Caco-2 (cell line): ENCODE results near the gene RAB5B. TPM values are rescaled to one million over a fixed set of nuclear protein-coding genes. Genes with fewer than 3 reads are reported as not detected.

ENCODE experiments used
- Bru-seq: library from RNA; stranded (reverse); fragments of 400-500 nt; gene quantifications from one replicate; lab custom pipeline; 2021; lab: Mats Ljungman, UMichigan
- BruChase-seq, 2 experiments: library from RNA; stranded (reverse); fragments of 400-500 nt; gene quantifications; one replicate each; lab custom pipeline; 2021; lab: Mats Ljungman, UMichigan
- BruUV-seq: library from RNA; stranded (reverse); fragments of 400-500 nt; replicated peaks from 2 replicates; lab custom pipeline; 2021; lab: Mats Ljungman, UMichigan
- CTCF ChIA-PET: fragments of 300-600 bp; sonication (Branson Sonifier 250); formaldehyde crosslinking; loops from one replicate; lab custom pipeline; 2022; ENCODE audit warnings: antibody characterized with exemption; lab: Charles Lee
- POLR2A ChIA-PET: fragments of 300-600 bp; sonication (Branson Sonifier 250); formaldehyde crosslinking; loops from one replicate; lab custom pipeline; 2022; ENCODE audit warnings: antibody characterized with exemption; lab: Charles Lee
- DNase-seq, 2 experiments: peaks; one replicate each; pipeline versions ENCODE4 v3.0.0 to v3.0.0-alpha.2; 2020 to 2022
- H3K27me3 ChIP-seq: replicated peaks from 2 replicates; pipeline ENCODE4 v1.6.0; 2011; ENCODE audit warnings: low read length; ENCODE audit not compliant: control insufficient read depth, insufficient read depth
- H3K36me3 ChIP-seq: 2 replicates; pipeline ENCODE4 v1.5.1; 2011; ENCODE audit warnings: low read length; ENCODE audit not compliant: control insufficient read depth, insufficient read depth
- H3K4me1 ChIP-seq: fragments of 250-450 bp; sonication (Bioruptor Pico); 2 replicates; pipeline ENCODE4 v1.5.1; 2020; ENCODE audit warnings: mild to moderate bottlenecking
- H3K4me3 ChIP-seq: 2 replicates; pipeline ENCODE4 v1.5.1; 2011; ENCODE audit warnings: low read depth, mild to moderate bottlenecking, control low read depth, low read length
- H3K9me3 ChIP-seq: fragments of 250-450 bp; sonication (Bioruptor Pico); 2 replicates; pipeline ENCODE4 v1.5.1; 2020; ENCODE audit warnings: mild to moderate bottlenecking, moderate library complexity
- H3K27ac Mint-ChIP-seq: one replicate; pipeline ENCODE4 v1.8.0; 2022; ENCODE audit warnings: mixed read lengths; ENCODE audit not compliant: unreplicated experiment
- H3K27me3 Mint-ChIP-seq: one replicate; pipeline ENCODE4 v1.8.0; 2022; ENCODE audit warnings: mixed read lengths; ENCODE audit not compliant: insufficient read depth, unreplicated experiment
- H3K36me3 Mint-ChIP-seq: one replicate; pipeline ENCODE4 v1.8.0; 2022; ENCODE audit warnings: mild to moderate bottlenecking, mixed read lengths; ENCODE audit not compliant: insufficient read depth, unreplicated experiment
- H3K4me1 Mint-ChIP-seq: one replicate; pipeline ENCODE4 v1.8.0; 2022; ENCODE audit warnings: low read depth, mixed read lengths; ENCODE audit not compliant: unreplicated experiment
- H3K4me3 Mint-ChIP-seq: one replicate; pipeline ENCODE4 v1.8.0; 2022; ENCODE audit warnings: mild to moderate bottlenecking, moderate library complexity, mixed read lengths; ENCODE audit not compliant: unreplicated experiment
- H3K9me3 Mint-ChIP-seq: one replicate; pipeline ENCODE4 v1.8.0; 2022; ENCODE audit warnings: mixed read lengths; ENCODE audit not compliant: unreplicated experiment
- CTCF ChIP-seq, 2 experiments: fragments of 200-600 bp in 1 of 2; IDR thresholded peaks; 1 replicate in 1 of 2; 2 replicates in 1 of 2; pipeline versions ENCODE4 v1.5.1 to v1.8.0; 2011 to 2022; ENCODE audit warnings: antibody characterized with exemption in 1 of 2, control low read depth in 1 of 2, inconsistent platforms in 1 of 2, low read depth in 1 of 2, low read length in 1 of 2, mild to moderate bottlenecking in 1 of 2, moderate library complexity in 1 of 2; ENCODE audit not compliant: insufficient read depth in 1 of 2, severe bottlenecking in 1 of 2, unreplicated experiment in 1 of 2
- intact Hi-C: fragments of 100-400 bp; cut with micrococcal nuclease; formaldehyde crosslinking; loops from one replicate; pipeline ENCODE4 v1.10.0; 2022; ENCODE audit not compliant: unreplicated experiment
- long read RNA-seq: library from polyadenylated mRNA; stranded (forward); transcript quantifications from one replicate; pipeline ENCODE4 v2.0.0, GENCODE V29; 2022
- total RNA-seq: library from RNA; stranded (reverse); gene quantifications from 2 replicates; pipeline ENCODE4 v1.2.3, GENCODE V29; 2022

RAB5B gene
- 98.4 and 107 TPM in 2 replicates for total RNA-seq
- Bru-seq, nascent RNA = percentile 84 among the genes with signal in this experiment
- BruChase-seq, experiment 1, labeled RNA remaining after a 2-hour chase = percentile 92 among the genes with signal in this experiment
- percentile 95 among the genes with signal in this experiment for BruChase-seq, experiment 2, labeled RNA remaining after a 6-hour chase
- long read RNA-seq, full-length matches to known transcripts = 74 of 108 reads
- long read RNA-seq, partial matches to known transcripts = 18 of 108 reads
- long read RNA-seq, other reads (novel, unspliced or antisense) = 16 of 108 reads

GRCh38 chr12:55973599-55974307 lies at the start of gene RAB5B:
RAB5B (plus strand) TSS chr12:55974078; CDS start chr12:55986961, 12,883 bp downstream.
- Mint-ChIP-seq H3K27ac (no peak within 1 kb of the TSS), H3K36me3 (peaks cover 52% of the 10 kb centered on the region), H3K9me3 (no peaks in the 10 kb centered on the region), H3K27me3 (no peaks in the 10 kb centered on the region), H3K4me1 (peaks cover 16% of the 10 kb centered on the region), H3K4me3 (no peak within 1 kb of the TSS)
- BruUV-seq = no TSS peak
- intact Hi-C loops = loop anchor here (1.0 to 5.0 kb wide), 6 partner anchors 17 to 664 kb away; partner anchors contain the start of genes DGKA, DNAJC14 and PA2G4
- ChIA-PET POLR2A (interaction anchor here (0.5 to 3.0 kb wide), 26 partner anchors 8 to 294 kb away, joined by 3 to 23 read pairs (median 5); partner anchors contain the start of genes DNAJC14, ORMDL2, PA2G4 and PMEL), CTCF (interaction anchor here (0.6 to 2.1 kb wide), 19 partner anchors 8 to 518 kb away, joined by 3 to 37 read pairs (median 5); partner anchors contain the start of genes DGKA, DNAJC14, ESYT1 and ORMDL2)
- Histone ChIP-seq H3K9me3 (no peaks in the 10 kb centered on the region), H3K4me3 (peak within 1 kb of the TSS; percentile 92), H3K4me1 (peaks cover 31% of the 10 kb centered on the region), H3K27me3 (no peaks in the 10 kb centered on the region), H3K36me3 (peaks cover 2% of the 10 kb centered on the region)
- TF ChIP-seq CTCF (IDR thresholded peaks at IDR 0.05; ENCODE audit: insufficient read depth in 1 of 2, low read depth in 1 of 2, low read length in 1 of 2, severe bottlenecking in 1 of 2, unreplicated experiment in 1 of 2) = peak in 1 of 2 experiments; percentile 21
- DNase-seq = peak; percentile 98 to 100

GRCh38 chr12:55925371-55925770 lies 48.5 kb upstream of the RAB5B start:
- BruUV-seq = no TSS peak
- POLR2A ChIA-PET = no interaction called here
- H3K9me3 Mint-ChIP-seq = no peaks in the 10 kb centered on the region
- H3K9me3 ChIP-seq = no peaks in the 10 kb centered on the region
- H3K27ac Mint-ChIP-seq = peak overlapping the region; percentile 33
- H3K4me3 ChIP-seq = no peak overlapping the region
- intact Hi-C loops = no loop called here
- no peak for DNase-seq
- H3K27me3 Mint-ChIP-seq = no peaks in the 10 kb centered on the region
- CTCF ChIA-PET = interaction anchor here (1.5 kb wide), 1 partner anchor 108 kb away, joined by 4 read pairs; the partner anchor contains the start of genes ORMDL2 and SARNP
- H3K27me3 ChIP-seq = no peaks in the 10 kb centered on the region
- H3K36me3 Mint-ChIP-seq = peaks cover 39% of the 10 kb centered on the region
- H3K4me1 Mint-ChIP-seq = peaks cover 25% of the 10 kb centered on the region
- peak overlapping the region; percentile 98 for H3K4me3 Mint-ChIP-seq
- H3K36me3 ChIP-seq = peaks cover 1% of the 10 kb centered on the region
- peaks cover 9% of the 10 kb centered on the region for H3K4me1 ChIP-seq
- TF ChIP-seq CTCF (IDR thresholded peaks at IDR 0.05; ENCODE audit: insufficient read depth in 1 of 2, low read depth in 1 of 2, low read length in 1 of 2, severe bottlenecking in 1 of 2, unreplicated experiment in 1 of 2) = no peak
